Trophoblast cell (in vitro differentiated cells and primary cell): ENCODE results near the gene C10orf90.

ENCODE experiments used
- DNase-seq, 2 donors: peaks; one replicate each; pipeline ENCODE4 v3.0.0-alpha.2; 2016
- H2AFZ ChIP-seq: 2 replicates; pipeline ENCODE4 v1.6.1; 2013; ENCODE audit warnings: low read length, moderate library complexity, mild to moderate bottlenecking; ENCODE audit not compliant: insufficient read depth, poor library complexity
- H2AK5ac ChIP-seq: 2 replicates; pipeline ENCODE4 v1.6.1; 2013; ENCODE audit warnings: mild to moderate bottlenecking, low read length
- H2BK120ac ChIP-seq: 2 replicates; pipeline ENCODE4 v1.6.1; 2013; ENCODE audit warnings: low read length, mild to moderate bottlenecking, moderate library complexity; ENCODE audit not compliant: insufficient read depth, poor library complexity
- H2BK12ac ChIP-seq: 2 replicates; pipeline ENCODE4 v1.6.1; 2013; ENCODE audit warnings: mild to moderate bottlenecking, low read length, moderate library complexity
- H2BK5ac ChIP-seq: 2 replicates; pipeline ENCODE4 v1.6.1; 2013; ENCODE audit warnings: low read length, low read depth, moderate library complexity, mild to moderate bottlenecking; ENCODE audit not compliant: poor library complexity
- H3K14ac ChIP-seq: 2 replicates; pipeline ENCODE4 v1.6.1; 2013; ENCODE audit warnings: mild to moderate bottlenecking, low read length
- H3K18ac ChIP-seq: 2 replicates; pipeline ENCODE4 v1.6.1; 2013; ENCODE audit warnings: mild to moderate bottlenecking, low read length
- H3K23ac ChIP-seq: 2 replicates; pipeline ENCODE4 v1.6.1; 2013; ENCODE audit warnings: low read length
- H3K27ac ChIP-seq: 2 replicates; pipeline ENCODE4 v1.5.1; 2013; ENCODE audit warnings: low read depth, mild to moderate bottlenecking, inconsistent platforms, low read length, moderate library complexity
- H3K27me3 ChIP-seq: 2 replicates; pipeline ENCODE4 v1.6.1; 2013; ENCODE audit warnings: inconsistent platforms, mild to moderate bottlenecking, low read length, moderate library complexity; ENCODE audit not compliant: insufficient read depth
- H3K36me3 ChIP-seq, 2 experiments: 1 replicate in 1 of 2; 2 replicates in 1 of 2; pipeline ENCODE4 v1.6.1; 2013; ENCODE audit warnings: low read length in 2 of 2, mild to moderate bottlenecking in 2 of 2, moderate library complexity in 1 of 2; ENCODE audit not compliant: insufficient read depth in 2 of 2, control insufficient read depth in 1 of 2
- H3K4ac ChIP-seq: 2 replicates; pipeline ENCODE4 v1.6.1; 2013; ENCODE audit warnings: low read depth, mild to moderate bottlenecking, low read length, moderate library complexity
- H3K4me1 ChIP-seq, 2 experiments: 1 replicate in 1 of 2; 2 replicates in 1 of 2; pipeline ENCODE4 v1.6.1; 2013; ENCODE audit warnings: low read length in 2 of 2, mild to moderate bottlenecking in 2 of 2, moderate library complexity in 1 of 2; ENCODE audit not compliant: insufficient read depth in 2 of 2, control insufficient read depth in 1 of 2
- H3K4me2 ChIP-seq: 2 replicates; pipeline ENCODE4 v1.6.1; 2013; ENCODE audit warnings: inconsistent platforms, mild to moderate bottlenecking, low read length, moderate library complexity
- H3K4me3 ChIP-seq: 2 replicates; pipeline ENCODE4 v1.5.1; 2013; ENCODE audit warnings: mild to moderate bottlenecking, low read depth, low read length, inconsistent platforms
- H3K79me1 ChIP-seq: one replicate; pipeline ENCODE4 v1.6.1; 2013; ENCODE audit warnings: low read length
- H3K79me2 ChIP-seq: 2 replicates; pipeline ENCODE4 v1.6.1; 2013; ENCODE audit warnings: low read length, mild to moderate bottlenecking; ENCODE audit not compliant: control insufficient read depth, insufficient read depth, poor library complexity
- H3K9ac ChIP-seq: 2 replicates; pipeline ENCODE4 v1.6.1; 2013; ENCODE audit warnings: mild to moderate bottlenecking, low read length
- H3K9me3 ChIP-seq: 2 replicates; pipeline ENCODE4 v1.6.1; 2013; ENCODE audit warnings: low read depth, mild to moderate bottlenecking, control low read depth, inconsistent platforms, low read length; ENCODE audit not compliant: insufficient read depth
- H4K12ac ChIP-seq: 2 replicates; pipeline ENCODE4 v1.6.1; 2013; ENCODE audit warnings: low read depth, mild to moderate bottlenecking, low read length, moderate library complexity
- H4K8ac ChIP-seq: 2 replicates; pipeline ENCODE4 v1.6.1; 2013; ENCODE audit warnings: low read depth, mild to moderate bottlenecking, low read length, moderate library complexity
- H4K91ac ChIP-seq: one replicate; pipeline ENCODE4 v1.6.1; 2013; ENCODE audit warnings: low read depth, mild to moderate bottlenecking, low read length, moderate library complexity
- WGBS: extraction: QIAGEN DNeasy Blood & Tissue Kit; methylation state at CpG from one replicate; pipeline ENCODE4 v1.1.7; 2013; ENCODE audit warnings: missing lambda C conversion rate; ENCODE audit not compliant: insufficient read length, insufficient coverage; ENCODE audit errors: extremely low coverage; 5-methylcytosine and 5-hydroxymethylcytosine counted together

The C10orf90 gene

GRCh38 chr10:126674741-126675515 lies 4.4 kb upstream of the C10orf90 start:
- no peak overlapping the region for H2BK5ac ChIP-seq
- no peaks in the 10 kb centered on the region for H3K4me1 ChIP-seq
- no peak overlapping the region for H3K9ac ChIP-seq
- H4K8ac ChIP-seq: no peak overlapping the region
- H3K4ac ChIP-seq: no peak overlapping the region
- no peak overlapping the region for H2BK12ac ChIP-seq
- H3K79me2 ChIP-seq: no peaks in the 10 kb centered on the region
- H4K12ac ChIP-seq: no peak overlapping the region
- no peak overlapping the region for H2BK120ac ChIP-seq
- H3K18ac ChIP-seq: no peak overlapping the region
- no peak overlapping the region for H2AK5ac ChIP-seq
- no peaks in the 10 kb centered on the region for H3K27me3 ChIP-seq
- peaks cover 3% of the 10 kb centered on the region for H3K9me3 ChIP-seq
- no peak overlapping the region for H3K4me2 ChIP-seq
- H3K36me3 ChIP-seq: no peaks in the 10 kb centered on the region
- no peak overlapping the region for H3K27ac ChIP-seq
- no peak overlapping the region for H4K91ac ChIP-seq
- no CpG with 5 or more reads among the region's 6 CpGs for WGBS
- no peaks in the 10 kb centered on the region for H3K79me1 ChIP-seq
- no peak for DNase-seq
- no peak overlapping the region for H3K4me3 ChIP-seq
- no peak overlapping the region for H3K23ac ChIP-seq
- no peak overlapping the region for H2AFZ ChIP-seq
- no peak overlapping the region for H3K14ac ChIP-seq

- Histone ChIP-seq H2AFZ (no peak overlapping the region), H4K12ac (no peak overlapping the region), H3K4me3 (no peak overlapping the region), H3K27me3 (no peaks in the 10 kb centered on the region), H3K4me2 (no peak overlapping the region), H2BK5ac (no peak overlapping the region), H4K8ac (no peak overlapping the region), H3K27ac (no peak overlapping the region), H3K9me3 (peaks cover 3% of the 10 kb centered on the region), H3K9ac (no peak overlapping the region), H3K36me3 (no peaks in the 10 kb centered on the region), H3K23ac (no peak overlapping the region), H3K79me1 (no peaks in the 10 kb centered on the region), H2BK12ac (no peak overlapping the region), H2BK120ac (no peak overlapping the region), H3K4me1 (no peaks in the 10 kb centered on the region), H3K14ac (no peak overlapping the region), H4K91ac (no peak overlapping the region), H3K4ac (no peak overlapping the region), H2AK5ac (no peak overlapping the region), H3K79me2 (no peaks in the 10 kb centered on the region), H3K18ac (no peak overlapping the region)
- WGBS: no CpG with 5 or more reads among the region's 3 CpGs
- DNase-seq: no peak
Measured at GRCh38 chr10:126673565-126673964, 3.1 kb upstream of the C10orf90 start.

DNA sequence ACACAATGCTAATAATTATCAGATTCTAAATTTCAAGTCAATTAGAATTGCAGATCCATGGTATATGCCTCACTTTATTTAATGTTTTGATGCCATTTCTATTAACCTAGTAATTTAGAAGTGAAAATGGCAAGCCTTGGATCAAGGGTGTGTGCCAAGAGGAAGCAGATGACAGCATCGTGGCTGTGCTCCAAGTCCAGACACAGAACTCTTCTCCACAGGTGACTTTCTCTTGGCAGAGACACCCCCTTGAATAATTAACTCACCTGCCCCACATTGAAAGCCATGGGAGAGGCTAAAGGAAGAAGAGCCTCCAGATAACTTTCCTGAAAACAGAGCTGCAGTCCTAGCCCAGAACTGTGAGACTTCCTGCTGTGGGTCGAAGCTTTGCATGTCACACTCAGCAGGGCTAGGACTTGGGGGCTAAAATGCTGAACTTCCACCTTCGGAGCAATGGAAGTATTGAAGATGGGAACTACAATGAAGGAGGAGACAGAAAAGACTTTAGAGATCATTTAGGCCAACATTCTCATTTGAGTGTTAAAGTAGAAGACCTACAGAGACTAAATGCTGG lies 996 bp upstream of the C10orf90 start:
- Histone ChIP-seq H2AK5ac (no peak overlapping the region), H2BK5ac (no peak overlapping the region)
- WGBS: no CpG with 5 or more reads among the region's 3 CpGs

GRCh38 chr10:126670895-126671261 lies 385 bp upstream of the C10orf90 start:
- Histone ChIP-seq H3K27ac (no peak overlapping the region), H3K79me2 (no peaks in the 10 kb centered on the region), H2AFZ (no peak overlapping the region), H3K9me3 (peaks cover 3% of the 10 kb centered on the region), H3K23ac (no peak overlapping the region), H3K4me2 (no peak overlapping the region), H4K12ac (no peak overlapping the region), H3K4me3 (no peak overlapping the region), H4K8ac (no peak overlapping the region), H3K79me1 (no peaks in the 10 kb centered on the region), H3K36me3 (no peaks in the 10 kb centered on the region), H2AK5ac (no peak overlapping the region), H3K9ac (no peak overlapping the region), H3K4me1 (no peaks in the 10 kb centered on the region), H4K91ac (no peak overlapping the region), H2BK120ac (no peak overlapping the region), H2BK12ac (no peak overlapping the region), H3K4ac (no peak overlapping the region), H3K18ac (no peak overlapping the region), H3K14ac (no peak overlapping the region), H3K27me3 (no peaks in the 10 kb centered on the region), H2BK5ac (no peak overlapping the region)
- no peak for DNase-seq
- no CpG with 5 or more reads among the region's 7 CpGs for WGBS

More for the DNA sequence above, 996 bp upstream of the C10orf90 start:
- Histone ChIP-seq H2AFZ (no peak overlapping the region), H3K79me2 (no peaks in the 10 kb centered on the region), H3K4me1 (no peaks in the 10 kb centered on the region), H3K79me1 (no peaks in the 10 kb centered on the region), H3K27ac (no peak overlapping the region), H2BK12ac (no peak overlapping the region), H3K9ac (no peak overlapping the region), H3K36me3 (no peaks in the 10 kb centered on the region), H3K18ac (no peak overlapping the region), H3K9me3 (peaks cover 3% of the 10 kb centered on the region), H4K91ac (no peak overlapping the region), H2BK120ac (no peak overlapping the region), H4K12ac (no peak overlapping the region), H3K23ac (no peak overlapping the region), H4K8ac (no peak overlapping the region), H3K27me3 (no peaks in the 10 kb centered on the region), H3K4me2 (no peak overlapping the region), H3K14ac (no peak overlapping the region), H3K4me3 (no peak overlapping the region), H3K4ac (no peak overlapping the region)
- DNase-seq: no peak
